ENCODE data around the gene NFYA. TPM values are rescaled to one million over a fixed set of nuclear protein-coding genes. Genes with fewer than 3 reads are reported as not detected.

Gene NFYA
- polyA plus RNA-seq, 1 donor from 2014 or later = 22.1 TPM

GRCh38 chr6:41046084-41046483 lies 26.7 kb upstream of the NFYA start:
- Histone ChIP-seq H2AFZ (ENCODE audit: low read depth, low read length) (no peak overlapping the region), H3K9ac (ENCODE audit: low read length) (no peak overlapping the region), H3F3A (ENCODE audit: insufficient read depth, low read length, poor library complexity, severe bottlenecking) (no peaks in the 10 kb centered on the region), H3K79me2 (replicated peaks; ENCODE audit: insufficient read depth, low read length) (no peaks in the 10 kb centered on the region), H3K9me3 (ENCODE audit: low read length) (no peaks in the 10 kb centered on the region), H3K4me2 (ENCODE audit: low read length) (no peak overlapping the region), H3K9me2 (ENCODE audit: insufficient read depth, low read length) (no peaks in the 10 kb centered on the region), H3K27ac (ENCODE audit: low read length) (no peak overlapping the region), H4K20me1 (ENCODE audit: insufficient read depth) (no peaks in the 10 kb centered on the region), H3K36me3 (ENCODE audit: insufficient read depth, low read length) (no peaks in the 10 kb centered on the region), H3K4me3 (ENCODE audit: low read length) (no peak overlapping the region), H3K27me3 (ENCODE audit: insufficient read depth, low read depth, low read length) (no peaks in the 10 kb centered on the region)
- no peak for TF ChIP-seq RAD21 (conservative IDR thresholded peaks at IDR 0.05)
- no peak for TF ChIP-seq TAF1 (IDR thresholded peaks at IDR 0.05; ENCODE audit: low read depth)
- TF ChIP-seq EP300 (conservative IDR thresholded peaks at IDR 0.05; ENCODE audit: poor library complexity, severe bottlenecking) = no peak
- no peak for TF ChIP-seq MXI1 (conservative IDR thresholded peaks at IDR 0.05; ENCODE audit: poor library complexity, severe bottlenecking)
- TF ChIP-seq, protein P1, sequence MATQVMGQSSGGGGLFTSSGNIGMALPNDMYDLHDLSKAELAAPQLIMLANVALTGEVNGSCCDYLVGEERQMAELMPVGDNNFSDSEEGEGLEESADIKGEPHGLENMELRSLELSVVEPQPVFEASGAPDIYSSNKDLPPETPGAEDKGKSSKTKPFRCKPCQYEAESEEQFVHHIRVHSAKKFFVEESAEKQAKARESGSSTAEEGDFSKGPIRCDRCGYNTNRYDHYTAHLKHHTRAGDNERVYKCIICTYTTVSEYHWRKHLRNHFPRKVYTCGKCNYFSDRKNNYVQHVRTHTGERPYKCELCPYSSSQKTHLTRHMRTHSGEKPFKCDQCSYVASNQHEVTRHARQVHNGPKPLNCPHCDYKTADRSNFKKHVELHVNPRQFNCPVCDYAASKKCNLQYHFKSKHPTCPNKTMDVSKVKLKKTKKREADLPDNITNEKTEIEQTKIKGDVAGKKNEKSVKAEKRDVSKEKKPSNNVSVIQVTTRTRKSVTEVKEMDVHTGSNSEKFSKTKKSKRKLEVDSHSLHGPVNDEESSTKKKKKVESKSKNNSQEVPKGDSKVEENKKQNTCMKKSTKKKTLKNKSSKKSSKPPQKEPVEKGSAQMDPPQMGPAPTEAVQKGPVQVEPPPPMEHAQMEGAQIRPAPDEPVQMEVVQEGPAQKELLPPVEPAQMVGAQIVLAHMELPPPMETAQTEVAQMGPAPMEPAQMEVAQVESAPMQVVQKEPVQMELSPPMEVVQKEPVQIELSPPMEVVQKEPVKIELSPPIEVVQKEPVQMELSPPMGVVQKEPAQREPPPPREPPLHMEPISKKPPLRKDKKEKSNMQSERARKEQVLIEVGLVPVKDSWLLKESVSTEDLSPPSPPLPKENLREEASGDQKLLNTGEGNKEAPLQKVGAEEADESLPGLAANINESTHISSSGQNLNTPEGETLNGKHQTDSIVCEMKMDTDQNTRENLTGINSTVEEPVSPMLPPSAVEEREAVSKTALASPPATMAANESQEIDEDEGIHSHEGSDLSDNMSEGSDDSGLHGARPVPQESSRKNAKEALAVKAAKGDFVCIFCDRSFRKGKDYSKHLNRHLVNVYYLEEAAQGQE (IDR thresholded peaks at IDR 0.05; ENCODE audit: borderline replicate concordance) = no peak
- no peak for TF ChIP-seq POLR2AphosphoS5 (IDR thresholded peaks at IDR 0.05)

DNA sequence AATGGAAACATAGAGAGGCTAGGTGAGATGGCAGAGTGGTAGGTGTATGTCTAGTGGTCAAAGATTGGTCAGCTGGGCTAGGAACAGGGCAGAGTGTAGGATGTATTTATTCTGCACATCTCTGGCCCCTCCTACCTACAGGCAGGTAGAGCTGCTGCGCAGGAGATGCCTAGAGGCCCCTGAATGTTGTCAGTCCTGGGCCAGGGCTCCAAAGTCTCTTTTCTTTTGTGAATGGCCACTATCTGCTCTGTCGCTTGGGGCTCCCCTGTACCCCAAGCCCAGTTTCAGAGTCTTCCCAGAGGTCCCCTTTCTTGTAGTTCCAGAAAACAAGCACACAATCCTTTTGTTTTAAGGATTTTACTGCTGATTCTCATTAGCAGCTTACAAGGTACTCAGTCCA lies 25.5 kb upstream of the NFYA start:
- H2AFZ ChIP-seq (ENCODE audit: low read depth, low read length) = no peak overlapping the region
- no peaks in the 10 kb centered on the region for H3K27me3 ChIP-seq (ENCODE audit: insufficient read depth, low read depth, low read length)
- H3K27ac ChIP-seq (ENCODE audit: low read length) = no peak overlapping the region
- no peaks in the 10 kb centered on the region for H3K79me2 ChIP-seq (replicated peaks; ENCODE audit: insufficient read depth, low read length)
- no peaks in the 10 kb centered on the region for H3K9me3 ChIP-seq (ENCODE audit: low read length)
- no peak overlapping the region for H3K4me2 ChIP-seq (ENCODE audit: low read length)
- H3F3A ChIP-seq (ENCODE audit: insufficient read depth, low read length, poor library complexity, severe bottlenecking) = no peaks in the 10 kb centered on the region
- no peaks in the 10 kb centered on the region for H3K36me3 ChIP-seq (ENCODE audit: insufficient read depth, low read length)
- H3K9me2 ChIP-seq (ENCODE audit: insufficient read depth, low read length) = no peaks in the 10 kb centered on the region
- TF ChIP-seq EZH2 (IDR thresholded peaks at IDR 0.05; ENCODE audit: borderline replicate concordance, insufficient read depth, low read length, poor library complexity, severe bottlenecking) (no peak), SMC3 (conservative IDR thresholded peaks at IDR 0.05; ENCODE audit: poor library complexity) (no peak), MXI1 (conservative IDR thresholded peaks at IDR 0.05; ENCODE audit: poor library complexity, severe bottlenecking) (no peak), POLR2AphosphoS5 (IDR thresholded peaks at IDR 0.05) (no peak), EP300 (conservative IDR thresholded peaks at IDR 0.05; ENCODE audit: poor library complexity, severe bottlenecking) (no peak), TAF1 (IDR thresholded peaks at IDR 0.05; ENCODE audit: low read depth) (no peak)
- TF ChIP-seq, protein P2, sequence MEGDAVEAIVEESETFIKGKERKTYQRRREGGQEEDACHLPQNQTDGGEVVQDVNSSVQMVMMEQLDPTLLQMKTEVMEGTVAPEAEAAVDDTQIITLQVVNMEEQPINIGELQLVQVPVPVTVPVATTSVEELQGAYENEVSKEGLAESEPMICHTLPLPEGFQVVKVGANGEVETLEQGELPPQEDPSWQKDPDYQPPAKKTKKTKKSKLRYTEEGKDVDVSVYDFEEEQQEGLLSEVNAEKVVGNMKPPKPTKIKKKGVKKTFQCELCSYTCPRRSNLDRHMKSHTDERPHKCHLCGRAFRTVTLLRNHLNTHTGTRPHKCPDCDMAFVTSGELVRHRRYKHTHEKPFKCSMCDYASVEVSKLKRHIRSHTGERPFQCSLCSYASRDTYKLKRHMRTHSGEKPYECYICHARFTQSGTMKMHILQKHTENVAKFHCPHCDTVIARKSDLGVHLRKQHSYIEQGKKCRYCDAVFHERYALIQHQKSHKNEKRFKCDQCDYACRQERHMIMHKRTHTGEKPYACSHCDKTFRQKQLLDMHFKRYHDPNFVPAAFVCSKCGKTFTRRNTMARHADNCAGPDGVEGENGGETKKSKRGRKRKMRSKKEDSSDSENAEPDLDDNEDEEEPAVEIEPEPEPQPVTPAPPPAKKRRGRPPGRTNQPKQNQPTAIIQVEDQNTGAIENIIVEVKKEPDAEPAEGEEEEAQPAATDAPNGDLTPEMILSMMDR (IDR thresholded peaks at IDR 0.05; ENCODE audit: poor library complexity, severe bottlenecking) = no peak
- TF ChIP-seq, protein P1 (IDR thresholded peaks at IDR 0.05; ENCODE audit: borderline replicate concordance) = no peak
- H3K9ac ChIP-seq (ENCODE audit: low read length) = no peak overlapping the region
- no peak overlapping the region for H3K4me3 ChIP-seq (ENCODE audit: low read length)
- no peaks in the 10 kb centered on the region for H4K20me1 ChIP-seq (ENCODE audit: insufficient read depth)

Data from neural cell (in vitro differentiated cells).